OCI-LY3 (cell line): Measurements from ENCODE around the gene TPCN2.

Experiments used
- EZH2phosphoT487 ChIP-seq: fragments of 200-600 bp; shearing (Covaris generic); IDR thresholded peaks from 2 replicates; pipeline ENCODE4 v1.6.1; 2018; ENCODE audit warnings: antibody characterized with exemption, mixed run types, low read depth
- TF ChIP-seq, protein P1 (sequence below): fragments of 200-600, 300-600 bp; sonication (generic); IDR thresholded peaks from 2 replicates; pipeline ENCODE4 v1.5.1; 2014; ENCODE audit warnings: antibody characterized with exemption, low read length, low read depth

DNA sequence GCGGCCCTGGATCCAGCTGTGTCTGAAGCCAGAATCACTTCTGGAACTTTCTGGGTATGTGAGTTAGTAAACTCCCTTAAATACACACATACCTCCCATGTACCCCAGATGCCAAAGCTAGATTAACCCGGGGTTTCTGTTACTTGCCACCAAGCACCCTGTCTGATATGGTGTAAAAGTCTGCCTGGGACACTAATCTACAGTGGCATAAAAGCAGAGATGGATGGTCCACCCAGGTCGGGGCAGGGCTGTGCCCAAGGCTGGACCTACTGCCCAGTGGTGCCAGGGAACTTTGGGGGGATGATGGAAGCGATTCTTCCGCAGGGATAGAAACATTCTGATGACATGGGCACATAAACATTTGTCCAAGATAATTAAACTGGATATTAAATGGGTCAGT lies 48.3 kb upstream of the TPCN2 start:
- TF ChIP-seq, protein P1, sequence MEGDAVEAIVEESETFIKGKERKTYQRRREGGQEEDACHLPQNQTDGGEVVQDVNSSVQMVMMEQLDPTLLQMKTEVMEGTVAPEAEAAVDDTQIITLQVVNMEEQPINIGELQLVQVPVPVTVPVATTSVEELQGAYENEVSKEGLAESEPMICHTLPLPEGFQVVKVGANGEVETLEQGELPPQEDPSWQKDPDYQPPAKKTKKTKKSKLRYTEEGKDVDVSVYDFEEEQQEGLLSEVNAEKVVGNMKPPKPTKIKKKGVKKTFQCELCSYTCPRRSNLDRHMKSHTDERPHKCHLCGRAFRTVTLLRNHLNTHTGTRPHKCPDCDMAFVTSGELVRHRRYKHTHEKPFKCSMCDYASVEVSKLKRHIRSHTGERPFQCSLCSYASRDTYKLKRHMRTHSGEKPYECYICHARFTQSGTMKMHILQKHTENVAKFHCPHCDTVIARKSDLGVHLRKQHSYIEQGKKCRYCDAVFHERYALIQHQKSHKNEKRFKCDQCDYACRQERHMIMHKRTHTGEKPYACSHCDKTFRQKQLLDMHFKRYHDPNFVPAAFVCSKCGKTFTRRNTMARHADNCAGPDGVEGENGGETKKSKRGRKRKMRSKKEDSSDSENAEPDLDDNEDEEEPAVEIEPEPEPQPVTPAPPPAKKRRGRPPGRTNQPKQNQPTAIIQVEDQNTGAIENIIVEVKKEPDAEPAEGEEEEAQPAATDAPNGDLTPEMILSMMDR, result no peak
- TF ChIP-seq EZH2phosphoT487, result no peak
